Naive thymus-derived CD4-positive, alpha-beta T cell (primary cell): Measurements from ENCODE around the gene PFKFB3. TPM values are rescaled to one million over a fixed set of nuclear protein-coding genes. Genes with fewer than 3 reads are reported as not detected.
"Not testable (repeated sequence)": the region's sequence is repeated elsewhere in the genome, so short reads cannot be mapped to it uniquely, and the experiment has no call there.

Experiments used
- ATAC-seq: fragments of 150-1000 bp; cut with Tn5 transposase; 2 replicates; pipeline ENCODE4 v1.10.0; 2021; ENCODE audit warnings: mild to moderate bottlenecking, moderate library complexity
- CTCF ChIA-PET: fragments of 350-600 bp; sonication (Branson Sonifier 250); formaldehyde crosslinking; loops from one replicate; lab custom pipeline; 2021; ENCODE audit warnings: antibody characterized with exemption; lab: Charles Lee
- POLR2A ChIA-PET: fragments of 350-600 bp; sonication (Branson Sonifier 250); formaldehyde crosslinking; loops from one replicate; lab custom pipeline; 2021; ENCODE audit warnings: antibody characterized with exemption, inconsistent platforms; lab: Charles Lee
- DNase-seq, 9 donors: peaks; one replicate each; pipeline versions ENCODE4 v3.0.0 to v3.0.0-alpha.2; 2020 to 2022; ENCODE audit warnings: mixed read lengths in 1 of 9
- H3K27ac ChIP-seq: one replicate; pipeline ENCODE4 v1.7.0; 2013; ENCODE audit warnings: mild to moderate bottlenecking, low read depth, low read length, moderate library complexity
- H3K27me3 ChIP-seq, 2 donors: one replicate each; pipeline ENCODE4 v1.7.0; 2013; ENCODE audit warnings: low read length in 2 of 2, mild to moderate bottlenecking in 2 of 2, moderate library complexity in 2 of 2; ENCODE audit not compliant: control insufficient read depth in 2 of 2, insufficient read depth in 2 of 2
- H3K36me3 ChIP-seq, 3 experiments: 1 replicate in 2 of 3; 2 replicates in 1 of 3; pipeline ENCODE4 v1.7.0; 2013; ENCODE audit warnings: low read length in 3 of 3, mild to moderate bottlenecking in 3 of 3, moderate library complexity in 1 of 3; ENCODE audit not compliant: insufficient read depth in 3 of 3, control insufficient read depth in 2 of 3
- H3K4me1 ChIP-seq, 2 donors: one replicate each; pipeline ENCODE4 v1.7.0; 2013; ENCODE audit warnings: low read length in 2 of 2, mild to moderate bottlenecking in 2 of 2, moderate library complexity in 1 of 2; ENCODE audit not compliant: control insufficient read depth in 2 of 2, insufficient read depth in 2 of 2
- H3K4me3 ChIP-seq: 2 replicates; pipeline ENCODE4 v1.7.0; 2013; ENCODE audit warnings: mild to moderate bottlenecking, low read length
- H3K9me3 ChIP-seq, 3 experiments: 1 replicate in 2 of 3; 2 replicates in 1 of 3; pipeline ENCODE4 v1.7.0; 2013; ENCODE audit warnings: low read length in 3 of 3; ENCODE audit not compliant: control insufficient read depth in 2 of 3
- H3K27ac Mint-ChIP-seq, 9 donors: one replicate each; pipeline ENCODE4 v1.8.0; 2020 to 2022; ENCODE audit warnings: mixed read lengths in 9 of 9, mild to moderate bottlenecking in 8 of 9, moderate library complexity in 5 of 9, inconsistent platforms in 2 of 9
- H3K27me3 Mint-ChIP-seq, 5 donors: one replicate each; pipeline ENCODE4 v1.8.0; 2021 to 2022; ENCODE audit warnings: mixed read lengths in 5 of 5, mild to moderate bottlenecking in 1 of 5
- H3K36me3 Mint-ChIP-seq, 5 donors: one replicate each; pipeline ENCODE4 v1.8.0; 2020 to 2022; ENCODE audit warnings: mixed read lengths in 5 of 5, mild to moderate bottlenecking in 3 of 5, inconsistent platforms in 1 of 5
- H3K4me1 Mint-ChIP-seq, 7 donors: one replicate each; pipeline ENCODE4 v1.8.0; 2020 to 2022; ENCODE audit warnings: mixed read lengths in 7 of 7, mild to moderate bottlenecking in 3 of 7, inconsistent platforms in 1 of 7
- H3K4me3 Mint-ChIP-seq, 10 donors: one replicate each; pipeline ENCODE4 v1.8.0; 2020 to 2022; ENCODE audit warnings: mild to moderate bottlenecking in 10 of 10, mixed read lengths in 10 of 10, moderate library complexity in 6 of 10, inconsistent platforms in 2 of 10
- H3K9me3 Mint-ChIP-seq, 11 donors: one replicate each; pipeline ENCODE4 v1.8.0; 2020 to 2022; ENCODE audit warnings: mixed read lengths in 11 of 11, mild to moderate bottlenecking in 4 of 11, inconsistent platforms in 1 of 11, moderate library complexity in 1 of 11
- intact Hi-C, 2 donors: fragments of 100-400 bp; cut with micrococcal nuclease; formaldehyde crosslinking; loops; one replicate each; pipeline ENCODE4 v1.15.1; 2023
- polyA plus RNA-seq, 2 donors: library from polyadenylated mRNA; unstranded; fragments of 300-500 nt; fragmentation: Illumina TruSeq; gene quantifications; one replicate each; pipeline ENCODE4 v1.2.3, GENCODE V29; 2021
- total RNA-seq, 6 experiments: library from RNA in 5 of 6; stranded (reverse) in 5 of 6; gene quantifications; 1 replicate in 5 of 6; 2 replicates in 1 of 6; pipeline ENCODE4 v1.2.3 and lab custom pipeline; 2021 to 2026

Gene PFKFB3
- total and polyA plus RNA-seq, 7 experiments from 2014 or later = 2.3 to 129 (median 66.1) TPM

DNA sequence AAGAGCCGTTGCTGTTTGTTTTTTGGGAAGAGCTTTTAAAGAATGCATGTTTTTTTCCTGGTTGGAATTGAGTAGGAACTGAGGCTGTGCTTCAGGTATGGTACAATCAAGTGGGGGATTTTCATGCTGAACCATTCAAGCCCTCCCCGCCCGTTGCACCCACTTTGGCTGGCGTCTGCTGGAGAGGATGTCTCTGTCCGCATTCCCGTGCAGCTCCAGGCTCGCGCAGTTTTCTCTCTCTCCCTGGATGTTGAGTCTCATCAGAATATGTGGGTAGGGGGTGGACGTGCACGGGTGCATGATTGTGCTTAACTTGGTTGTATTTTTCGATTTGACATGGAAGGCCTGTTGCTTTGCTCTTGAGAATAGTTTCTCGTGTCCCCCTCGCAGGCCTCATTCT, 31.6 kb downstream of the PFKFB3 start:
- Histone ChIP-seq H3K9me3 (no peaks in the 10 kb centered on the region), H3K27me3 (no peaks in the 10 kb centered on the region), H3K4me1 (peaks cover 0 to 6% of the 10 kb centered on the region in 2 donors), H3K36me3 (peaks cover 0 to 54% (median 4%) of the 10 kb centered on the region in 3 experiments), H3K27ac (no peak overlapping the region), H3K4me3 (no peak overlapping the region)
- Mint-ChIP-seq H3K27ac (peak overlapping the region in 3 of 9 donors; percentile 8 to 36 (median 11)), H3K4me3 (no peak overlapping the region), H3K36me3 (peaks cover 12 to 57% (median 31%) of the 10 kb centered on the region in 5 donors), H3K9me3 (peaks cover 0 to 3% (median 0%) of the 10 kb centered on the region in 11 donors), H3K27me3 (no peaks in the 10 kb centered on the region), H3K4me1 (peaks cover 0 to 27% (median 3%) of the 10 kb centered on the region in 7 donors)
- ChIA-PET CTCF (no interaction called here), POLR2A (no interaction called here)
- intact Hi-C loops = loop anchor here in 1 of 2 donors (10.0 kb wide), 1 partner anchor 110 kb away; no protein-coding TSS in a partner anchor
- DNase-seq = no peak
- ATAC-seq = no peak

DNA sequence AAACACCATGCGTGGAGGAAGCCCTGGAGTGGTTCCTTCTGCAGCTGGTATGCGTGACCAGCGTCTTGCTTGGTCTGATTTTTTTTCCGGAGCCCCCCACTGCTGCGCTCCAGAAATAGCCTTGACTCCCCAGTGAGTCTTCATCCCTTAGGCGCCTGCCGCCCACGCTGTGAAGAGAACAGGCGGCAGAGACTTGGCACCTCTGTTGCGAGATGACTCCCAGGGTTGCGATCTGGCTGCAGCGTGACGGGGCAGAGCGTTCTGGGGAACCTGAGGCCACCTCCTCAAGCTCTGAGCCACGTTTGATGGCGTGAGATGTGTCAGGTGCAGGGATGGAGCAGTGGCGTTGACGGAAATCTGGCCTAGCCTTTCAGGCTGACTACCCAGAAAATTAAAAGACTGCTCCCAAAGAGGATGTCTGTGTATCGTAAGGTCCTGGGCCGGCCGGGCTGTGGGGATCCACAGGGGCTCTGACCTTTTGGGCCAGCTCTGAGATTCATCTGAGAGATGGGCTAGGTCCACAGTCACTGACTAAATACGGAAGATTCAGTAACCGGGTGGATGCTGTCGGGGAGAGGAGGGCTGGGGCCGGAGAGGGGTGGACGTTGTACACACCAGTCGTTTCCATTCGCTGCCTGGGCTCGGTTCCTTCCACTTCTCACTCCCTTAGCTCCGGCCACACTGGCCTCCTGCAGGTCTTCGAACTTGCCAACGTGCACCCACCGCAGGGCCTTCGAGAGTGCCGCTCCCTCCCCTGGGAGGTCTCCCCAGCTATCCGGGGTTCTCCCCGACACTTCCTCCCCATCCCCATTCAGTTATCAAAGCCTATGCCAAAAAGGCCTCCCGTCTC, 33.8 kb downstream of the PFKFB3 start:
- ATAC-seq (no peak), DNase-seq (no peak)
- H3K27me3 Mint-ChIP-seq = no peaks in the 10 kb centered on the region
- H3K4me3 Mint-ChIP-seq = no peak overlapping the region
- H3K27ac Mint-ChIP-seq = peak overlapping the region in 2 of 9 donors; percentile 53 to 59
- POLR2A ChIA-PET = no interaction called here
- intact Hi-C loops = loop anchor here in 1 of 2 donors (10.0 kb wide), 1 partner anchor 108 kb away; no protein-coding TSS in a partner anchor
- Histone ChIP-seq H3K27ac (no peak overlapping the region), H3K4me1 (peaks cover 0 to 8% of the 10 kb centered on the region in 2 donors), H3K36me3 (peaks cover 0 to 38% (median 0%) of the 10 kb centered on the region in 3 experiments), H3K27me3 (no peaks in the 10 kb centered on the region), H3K9me3 (no peaks in the 10 kb centered on the region), H3K4me3 (no peak overlapping the region)
- peaks cover 0 to 5% (median 0%) of the 10 kb centered on the region in 11 donors for H3K9me3 Mint-ChIP-seq
- H3K36me3 Mint-ChIP-seq = peaks cover 8 to 65% (median 28%) of the 10 kb centered on the region in 5 donors
- peaks cover 0 to 40% (median 0%) of the 10 kb centered on the region in 7 donors for H3K4me1 Mint-ChIP-seq
- CTCF ChIA-PET = no interaction called here

DNA sequence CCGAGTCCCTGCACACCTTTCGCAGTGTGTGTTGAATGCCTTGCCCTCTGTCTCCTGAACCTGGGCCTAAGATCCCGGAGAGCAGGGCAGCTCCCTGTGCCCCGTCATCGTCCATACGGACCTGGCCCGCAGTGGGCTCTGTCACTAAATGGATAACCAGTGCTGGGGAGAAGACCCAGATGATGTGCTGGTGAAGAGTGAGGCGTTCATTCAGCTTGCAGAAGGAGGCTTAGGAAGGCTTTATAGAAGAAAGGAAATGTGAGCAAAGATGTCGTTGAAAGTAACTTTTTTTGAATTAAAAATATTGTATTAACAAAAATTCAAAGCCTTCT, 34.4 kb downstream of the PFKFB3 start:
- no peaks in the 10 kb centered on the region for H3K27me3 ChIP-seq
- intact Hi-C loops = loop anchor here in 1 of 2 donors (10.0 kb wide), 1 partner anchor 108 kb away; no protein-coding TSS in a partner anchor
- CTCF ChIA-PET = no interaction called here
- no peaks in the 10 kb centered on the region for H3K9me3 ChIP-seq
- ATAC-seq (no peak), DNase-seq (no peak)
- no peak overlapping the region for H3K4me3 Mint-ChIP-seq
- POLR2A ChIA-PET = no interaction called here
- peaks cover 0 to 8% of the 10 kb centered on the region in 2 donors for H3K4me1 ChIP-seq
- peaks cover 8 to 62% (median 30%) of the 10 kb centered on the region in 5 donors for H3K36me3 Mint-ChIP-seq
- peak overlapping the region in 2 of 9 donors; percentile 43 to 53 for H3K27ac Mint-ChIP-seq
- H3K4me1 Mint-ChIP-seq = peaks cover 0 to 41% (median 0%) of the 10 kb centered on the region in 7 donors
- H3K36me3 ChIP-seq = peaks cover 0 to 32% (median 0%) of the 10 kb centered on the region in 3 experiments
- no peak overlapping the region for H3K4me3 ChIP-seq
- H3K9me3 Mint-ChIP-seq = peaks cover 0 to 5% (median 0%) of the 10 kb centered on the region in 11 donors
- no peak overlapping the region for H3K27ac ChIP-seq
- H3K27me3 Mint-ChIP-seq = no peaks in the 10 kb centered on the region

DNA sequence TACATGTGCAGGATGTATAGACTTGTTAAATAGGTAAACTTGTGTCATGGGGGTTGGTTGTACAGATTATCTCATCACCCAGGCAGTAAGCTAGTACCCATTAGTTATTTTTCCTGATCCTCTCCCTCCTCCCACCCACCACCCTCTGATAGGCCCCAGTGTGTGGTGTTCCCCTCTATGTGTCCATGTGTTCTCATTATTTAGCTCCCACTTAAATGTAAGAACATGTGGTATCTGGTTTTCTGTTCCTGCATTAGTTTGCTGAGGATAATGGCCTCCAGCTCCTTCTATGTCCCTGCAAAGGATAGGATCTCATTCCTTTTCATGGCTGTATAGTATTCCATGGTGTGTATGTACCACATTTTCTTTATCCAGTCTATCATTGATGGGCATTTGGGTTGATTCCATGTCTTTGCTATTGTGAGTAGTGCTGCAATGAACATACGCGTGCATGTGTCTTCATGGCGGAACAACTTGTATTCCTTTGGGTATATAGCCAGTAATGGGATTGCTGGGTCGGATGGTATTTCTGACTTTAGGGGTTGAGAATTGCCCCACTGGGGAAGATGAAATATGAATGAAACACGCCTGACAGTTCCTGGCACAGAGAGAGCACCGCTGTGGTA, 36.0 kb downstream of the PFKFB3 start:
- ATAC-seq, H3K9me3 ChIP-seq, CTCF ChIA-PET, H3K9me3 Mint-ChIP-seq, DNase-seq, H3K4me3 ChIP-seq, H3K4me1 ChIP-seq, H3K27me3 Mint-ChIP-seq, H3K27ac ChIP-seq, H3K27me3 ChIP-seq, POLR2A ChIA-PET: not testable (repeated sequence)
- peaks cover 8 to 58% (median 28%) of the 10 kb centered on the region in 5 donors for H3K36me3 Mint-ChIP-seq
- intact Hi-C loops = loop anchor here (2.0 to 10.0 kb wide), 2 partner anchors 32 to 106 kb away; no protein-coding TSS in a partner anchor
- H3K36me3 ChIP-seq = peaks cover 0 to 17% (median 0%) of the 10 kb centered on the region in 3 experiments
- peaks cover 0 to 41% (median 0%) of the 10 kb centered on the region in 7 donors for H3K4me1 Mint-ChIP-seq
- H3K27ac Mint-ChIP-seq = peak overlapping the region in 3 of 9 donors; percentile 4 to 57 (median 49)
- H3K4me3 Mint-ChIP-seq = peak overlapping the region in 1 of 10 donors; percentile 43

DNA sequence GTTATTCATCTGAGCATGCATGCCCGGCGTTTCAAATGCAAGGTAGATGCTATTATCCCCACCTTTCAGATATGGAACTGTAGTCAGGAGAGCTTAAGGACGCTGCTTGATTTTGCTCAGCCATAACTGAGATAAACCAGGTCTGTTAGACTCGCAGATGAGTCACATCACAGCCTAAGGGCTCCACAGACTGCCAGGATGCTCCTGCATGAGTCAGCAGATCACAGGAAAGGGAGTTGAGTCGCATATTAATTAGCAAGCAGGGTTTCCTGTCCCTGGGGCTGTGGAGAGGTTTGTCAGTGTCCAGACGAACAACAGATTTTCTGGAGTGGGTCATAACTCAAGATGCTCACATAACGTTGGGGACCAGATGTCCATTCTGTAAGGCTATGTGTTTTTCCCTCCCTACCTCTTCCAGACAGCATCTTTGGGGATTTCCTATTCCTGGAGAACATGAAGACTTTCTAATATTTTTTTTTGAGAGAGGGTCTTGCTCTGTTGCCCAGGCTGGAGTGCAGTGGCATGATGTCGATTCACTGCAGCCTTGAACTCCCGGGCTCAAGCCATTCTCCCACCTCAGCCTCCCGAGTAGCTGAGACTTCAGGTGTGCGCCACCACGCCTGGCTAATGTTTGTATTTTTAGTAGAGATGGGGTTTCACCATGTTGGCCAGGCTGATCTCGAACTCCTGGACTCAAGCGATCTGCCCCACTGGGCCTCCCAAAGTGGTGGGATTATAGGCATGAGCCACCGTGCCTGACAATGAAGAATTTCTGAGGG, 36.7 kb downstream of the PFKFB3 start:
- H3K4me3 Mint-ChIP-seq = peak overlapping the region in 1 of 10 donors; percentile 43
- H3K4me3 ChIP-seq = no peak overlapping the region
- ChIA-PET POLR2A (no interaction called here), CTCF (interaction anchor here (0.5 kb wide), 1 partner anchor 331 kb away, joined by 3 read pairs; no protein-coding TSS in a partner anchor)
- no peaks in the 10 kb centered on the region for H3K27me3 ChIP-seq
- peak in 1 of 9 donors; percentile 69 for DNase-seq
- peaks cover 0 to 41% (median 0%) of the 10 kb centered on the region in 7 donors for H3K4me1 Mint-ChIP-seq
- H3K27ac ChIP-seq = no peak overlapping the region
- H3K27me3 Mint-ChIP-seq = no peaks in the 10 kb centered on the region
- intact Hi-C loops = loop anchor here (2.0 to 10.0 kb wide), 2 partner anchors 31 to 105 kb away; no protein-coding TSS in a partner anchor
- peaks cover 8 to 52% (median 28%) of the 10 kb centered on the region in 5 donors for H3K36me3 Mint-ChIP-seq
- peak; percentile 82 for ATAC-seq
- H3K9me3 Mint-ChIP-seq = peaks cover 0 to 5% (median 0%) of the 10 kb centered on the region in 11 donors
- peaks cover 0 to 8% of the 10 kb centered on the region in 2 donors for H3K4me1 ChIP-seq
- no peaks in the 10 kb centered on the region for H3K9me3 ChIP-seq
- peak overlapping the region in 4 of 9 donors; percentile 4 to 57 (median 40) for H3K27ac Mint-ChIP-seq
- H3K36me3 ChIP-seq = peaks cover 0 to 10% (median 0%) of the 10 kb centered on the region in 3 experiments

DNA sequence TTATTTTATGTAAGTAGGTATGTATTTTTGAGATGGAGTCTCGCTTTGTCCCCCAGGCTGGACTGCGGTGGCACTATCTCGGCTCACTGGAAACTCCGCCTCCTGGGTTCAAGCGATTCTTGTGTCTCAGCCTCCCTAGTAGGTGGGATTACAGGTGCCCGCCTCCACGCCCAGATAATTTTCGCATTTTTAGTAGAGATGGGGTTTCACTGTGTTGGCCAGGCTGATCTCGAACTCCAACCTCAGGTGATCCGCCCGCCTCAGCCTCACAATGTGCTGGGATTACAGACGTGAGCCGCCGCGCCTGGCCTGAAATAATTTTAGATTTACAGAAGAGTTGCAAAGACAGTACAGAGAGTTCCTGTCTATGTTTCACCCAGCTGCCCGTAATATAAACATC, 37.5 kb downstream of the PFKFB3 start:
- H3K9me3 ChIP-seq = no peaks in the 10 kb centered on the region
- H3K36me3 Mint-ChIP-seq = peaks cover 5 to 50% (median 23%) of the 10 kb centered on the region in 5 donors
- H3K27me3 Mint-ChIP-seq = no peaks in the 10 kb centered on the region
- no peak overlapping the region for H3K4me3 ChIP-seq
- no peak for DNase-seq
- no peak for ATAC-seq
- no peak overlapping the region for H3K27ac ChIP-seq
- peaks cover 0 to 5% (median 0%) of the 10 kb centered on the region in 3 experiments for H3K36me3 ChIP-seq
- H3K4me1 ChIP-seq = peaks cover 0 to 8% of the 10 kb centered on the region in 2 donors
- peak overlapping the region in 3 of 9 donors; percentile 23 to 55 (median 25) for H3K27ac Mint-ChIP-seq
- POLR2A ChIA-PET = no interaction called here
- intact Hi-C loops = no loop called here
- H3K4me3 Mint-ChIP-seq = no peak overlapping the region
- peaks cover 0 to 36% (median 0%) of the 10 kb centered on the region in 7 donors for H3K4me1 Mint-ChIP-seq
- CTCF ChIA-PET = interaction anchor here (0.7 to 1.1 kb wide), 2 partner anchors 33 to 64 kb away, joined by 3 to 5 read pairs; no protein-coding TSS in a partner anchor
- no peaks in the 10 kb centered on the region for H3K27me3 ChIP-seq
- peaks cover 0 to 5% (median 0%) of the 10 kb centered on the region in 11 donors for H3K9me3 Mint-ChIP-seq
